Bronchial epithelial cell (primary cell): ENCODE data around the gene CDKL2. TPM values are rescaled to one million over a fixed set of nuclear protein-coding genes. Genes with fewer than 3 reads are reported as not detected.
"Not testable (repeated sequence)": the region's sequence is repeated elsewhere in the genome, so short reads cannot be mapped to it uniquely, and the experiment has no call there.

ENCODE experiments used
- DNase-seq: peaks from one replicate; pipeline ENCODE4 v3.0.0-alpha.2; 2010; ENCODE audit warnings: low read depth
- FAIRE-seq: peaks from 2 replicates; lab custom pipeline; 2011; peaks lifted over from hg19 to GRCh38; lab: Jason Lieb, UNC
- H3K27me3 ChIP-seq: 2 replicates; pipeline ENCODE4 v1.5.1; 2011; ENCODE audit warnings: low read length; ENCODE audit not compliant: control insufficient read depth, insufficient read depth
- H3K36me3 ChIP-seq: 2 replicates; pipeline ENCODE4 v1.5.1; 2011; ENCODE audit warnings: low read length; ENCODE audit not compliant: control insufficient read depth, insufficient read depth
- H3K4me3 ChIP-seq: 2 replicates; pipeline ENCODE4 v1.5.1; 2011; ENCODE audit warnings: mild to moderate bottlenecking, low read depth, low read length, control low read depth
- total RNA-seq: library from RNA; depleted of rRNA; stranded (reverse); fragments of >200 nt; gene quantifications from 2 replicates; pipeline ENCODE4 v1.2.1, GENCODE V29; 2014
- TF ChIP-seq, protein P1 (sequence below): IDR thresholded peaks from 2 replicates; pipeline ENCODE4 v1.5.1; 2011; ENCODE audit warnings: mild to moderate bottlenecking, moderate library complexity, low read length, control low read depth, inconsistent platforms; ENCODE audit not compliant: insufficient read depth, severe bottlenecking

The CDKL2 gene
- total RNA-seq, 1 donor from 2014 or later, result 1.3 TPM

DNA sequence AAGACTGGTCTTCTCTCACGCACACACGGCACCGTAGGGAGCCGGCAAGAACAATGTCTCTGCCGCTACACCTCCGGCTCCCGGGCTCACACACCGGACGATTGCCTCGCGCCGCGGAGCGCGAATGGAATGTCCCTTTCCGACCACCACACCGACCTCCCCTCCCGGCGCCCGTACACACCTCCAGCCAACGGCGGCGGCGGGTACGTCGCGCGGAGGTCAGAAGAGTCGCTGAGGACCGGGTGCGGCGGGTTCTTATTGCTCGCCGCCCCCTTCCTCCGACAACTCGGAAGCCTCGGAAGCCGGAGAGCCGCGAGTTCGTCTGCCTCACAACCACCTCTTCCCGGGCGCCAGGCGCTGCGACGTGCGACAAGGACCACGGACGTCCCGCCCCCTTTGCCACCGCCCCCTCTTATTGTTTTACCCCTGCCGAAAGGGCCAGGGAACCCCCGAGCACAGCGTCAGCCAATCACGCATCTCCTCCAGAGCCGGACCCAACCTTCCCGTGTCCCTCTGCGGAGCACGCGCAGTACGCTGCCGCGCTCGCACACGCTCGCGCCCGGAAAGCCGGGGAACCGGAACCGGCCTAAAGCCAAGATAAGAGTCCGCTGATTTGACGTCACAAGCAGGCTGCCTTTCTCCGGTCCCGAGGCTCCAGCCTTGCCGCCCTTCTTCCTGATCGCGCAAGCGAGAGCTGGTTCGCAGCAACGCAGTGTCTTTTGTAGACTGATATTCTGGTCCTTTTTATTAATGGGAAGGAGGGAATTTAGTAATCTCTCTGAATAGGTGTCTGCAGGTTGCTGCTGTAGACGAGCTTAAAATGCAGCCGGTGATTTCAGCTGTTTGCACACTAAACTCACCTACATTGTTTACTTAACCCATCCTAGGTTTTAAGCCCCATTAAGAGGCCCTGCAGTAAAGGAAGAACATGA is 43.0 kb upstream of the CDKL2 start, which contains the start of gene G3BP2:
G3BP2 (minus strand) TSS at position 385 of the 932 bp plus-strand sequence. CDS start 11,386 bp downstream, outside the sequence.
- no peak for FAIRE-seq

DNA sequence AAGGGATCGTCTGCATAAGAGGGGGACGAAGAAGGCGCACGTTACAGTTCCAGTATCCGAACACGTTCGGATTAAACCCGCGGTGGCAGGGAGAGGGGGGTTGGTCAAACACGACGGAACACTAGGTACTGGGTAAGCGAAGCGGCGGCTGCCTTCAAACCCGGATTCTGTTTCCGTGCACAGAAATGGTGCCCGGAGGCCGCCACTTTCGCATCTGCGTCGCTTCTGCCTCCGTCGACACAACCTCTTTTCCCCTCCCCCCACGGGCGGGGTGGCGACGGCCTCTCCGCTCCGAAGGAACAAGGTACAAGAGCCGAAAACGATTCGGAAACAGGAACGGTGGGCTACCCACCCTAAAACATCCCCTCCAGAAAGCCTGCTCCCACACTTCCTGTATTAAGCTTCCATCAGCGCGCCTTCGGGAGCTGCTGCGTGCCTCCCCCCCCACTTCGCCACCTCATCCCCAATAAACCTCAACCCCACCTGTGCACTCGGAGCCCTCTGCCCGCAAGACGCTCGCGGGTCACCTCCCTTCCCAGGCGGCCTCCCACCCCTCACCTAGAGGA is 42.2 kb upstream of the CDKL2 start:
- Histone ChIP-seq H3K4me3 (peak overlapping the region; percentile 100), H3K27me3 (no peaks in the 10 kb centered on the region), H3K36me3 (no peaks in the 10 kb centered on the region)
- FAIRE-seq (no peak), DNase-seq (peak; percentile 29)
- TF ChIP-seq, protein P1, sequence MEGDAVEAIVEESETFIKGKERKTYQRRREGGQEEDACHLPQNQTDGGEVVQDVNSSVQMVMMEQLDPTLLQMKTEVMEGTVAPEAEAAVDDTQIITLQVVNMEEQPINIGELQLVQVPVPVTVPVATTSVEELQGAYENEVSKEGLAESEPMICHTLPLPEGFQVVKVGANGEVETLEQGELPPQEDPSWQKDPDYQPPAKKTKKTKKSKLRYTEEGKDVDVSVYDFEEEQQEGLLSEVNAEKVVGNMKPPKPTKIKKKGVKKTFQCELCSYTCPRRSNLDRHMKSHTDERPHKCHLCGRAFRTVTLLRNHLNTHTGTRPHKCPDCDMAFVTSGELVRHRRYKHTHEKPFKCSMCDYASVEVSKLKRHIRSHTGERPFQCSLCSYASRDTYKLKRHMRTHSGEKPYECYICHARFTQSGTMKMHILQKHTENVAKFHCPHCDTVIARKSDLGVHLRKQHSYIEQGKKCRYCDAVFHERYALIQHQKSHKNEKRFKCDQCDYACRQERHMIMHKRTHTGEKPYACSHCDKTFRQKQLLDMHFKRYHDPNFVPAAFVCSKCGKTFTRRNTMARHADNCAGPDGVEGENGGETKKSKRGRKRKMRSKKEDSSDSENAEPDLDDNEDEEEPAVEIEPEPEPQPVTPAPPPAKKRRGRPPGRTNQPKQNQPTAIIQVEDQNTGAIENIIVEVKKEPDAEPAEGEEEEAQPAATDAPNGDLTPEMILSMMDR, result no peak

More for the DNA sequence above, 43.0 kb upstream of the CDKL2 start, which contains the start of gene G3BP2:
- DNase-seq, result peak; percentile 95
- TF ChIP-seq, protein P1, result no peak
- Histone ChIP-seq H3K36me3 (no peaks in the 10 kb centered on the region), H3K27me3 (no peaks in the 10 kb centered on the region), H3K4me3 (peak within 1 kb of the TSS; percentile 100)

DNA sequence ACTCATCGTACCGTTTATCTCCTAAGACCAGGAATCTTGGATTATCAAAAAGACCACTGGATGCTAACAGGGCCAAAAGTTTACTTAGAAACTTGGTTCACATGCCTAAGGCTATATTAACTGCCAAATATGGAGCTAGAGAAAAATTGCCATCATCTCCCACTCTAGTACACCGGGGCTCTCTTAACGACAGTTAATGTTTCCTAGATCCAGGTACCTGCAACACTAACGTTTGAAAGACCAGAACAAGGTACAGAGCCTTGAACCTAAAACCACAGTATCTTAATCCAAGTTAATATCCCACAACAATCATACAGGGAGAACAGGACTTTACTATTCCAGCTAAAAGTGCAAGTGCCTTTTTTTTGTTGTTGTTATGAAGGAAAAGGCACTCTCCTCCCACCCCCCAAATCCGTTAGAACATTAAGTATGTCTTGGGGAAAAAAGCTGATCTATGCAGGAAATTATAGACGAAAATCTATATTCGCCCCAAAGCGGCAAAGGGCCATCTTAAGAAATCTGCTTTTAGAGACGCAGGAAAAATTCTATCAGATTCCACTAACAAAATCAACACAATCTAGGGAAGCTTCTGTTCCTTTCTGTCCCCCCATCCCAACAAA is 41.6 kb upstream of the CDKL2 start:
- FAIRE-seq (no peak), DNase-seq (peak; percentile 18)
- no peaks in the 10 kb centered on the region for H3K27me3 ChIP-seq
- peak overlapping the region; percentile 100 for H3K4me3 ChIP-seq
- TF ChIP-seq, protein P1, result no peak
- H3K36me3 ChIP-seq, result no peaks in the 10 kb centered on the region

DNA sequence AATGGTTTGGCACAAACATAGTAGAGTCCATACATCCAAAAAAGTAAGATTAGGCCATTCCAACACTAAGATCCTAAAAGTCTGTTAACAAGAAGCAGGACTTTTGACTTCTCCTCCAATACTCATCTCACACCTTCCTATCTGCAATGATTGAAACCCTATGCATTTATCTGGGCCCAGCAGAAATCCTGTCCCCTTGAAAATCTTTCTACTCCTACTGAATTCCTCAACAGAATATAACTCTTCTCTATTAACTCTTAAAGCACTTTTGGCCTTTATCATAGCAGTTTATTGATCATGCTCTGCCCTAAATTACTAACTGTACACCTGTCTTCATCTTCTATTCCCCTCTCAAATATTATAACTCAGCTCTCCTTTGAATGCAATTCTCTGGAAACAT is 38.3 kb upstream of the CDKL2 start:
- peaks cover 1% of the 10 kb centered on the region for H3K36me3 ChIP-seq
- DNase-seq (no peak), FAIRE-seq (no peak)
- H3K27me3 ChIP-seq, result no peaks in the 10 kb centered on the region
- H3K4me3 ChIP-seq, result no peak overlapping the region
- TF ChIP-seq, protein P1, result no peak

DNA sequence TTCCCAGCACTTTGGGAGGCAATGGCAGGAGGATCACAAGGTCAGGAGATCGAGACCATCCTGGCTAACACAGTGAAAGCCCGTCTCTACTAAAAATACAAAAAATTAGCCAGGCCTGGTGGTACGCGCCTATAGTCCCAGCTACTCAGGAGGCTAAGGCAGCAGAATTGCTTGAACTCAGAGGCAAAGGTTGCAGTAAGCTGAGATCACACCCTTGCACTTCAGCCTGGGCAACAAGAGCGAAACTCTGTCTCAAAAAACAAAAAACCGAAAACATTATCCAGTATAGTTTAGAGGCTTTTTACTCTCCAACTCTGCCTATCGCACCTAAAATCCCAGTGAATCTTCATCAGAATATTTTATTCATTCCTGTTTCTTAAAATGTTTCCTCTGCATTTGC is 37.3 kb upstream of the CDKL2 start:
- not testable (repeated sequence) for H3K36me3 ChIP-seq, DNase-seq, H3K27me3 ChIP-seq, FAIRE-seq, H3K4me3 ChIP-seq

DNA sequence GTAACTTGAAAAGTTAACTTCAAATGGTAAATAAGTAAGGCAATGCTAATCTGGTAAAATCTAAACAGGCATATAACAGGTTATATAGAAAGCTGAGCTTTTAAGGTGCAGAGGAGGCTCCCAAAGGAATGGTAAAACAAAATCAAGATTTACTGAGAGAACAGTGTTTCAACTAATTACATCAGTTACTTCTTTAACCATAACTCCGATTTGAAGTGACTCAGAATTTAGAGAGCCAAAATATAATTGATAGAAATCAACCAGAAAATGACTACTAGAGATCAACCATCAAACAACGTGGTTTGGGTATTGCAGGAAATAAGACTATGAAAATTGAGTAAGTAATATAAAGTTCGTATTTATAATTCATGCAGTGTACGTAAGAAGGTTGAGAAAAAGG is 36.0 kb upstream of the CDKL2 start:
- DNase-seq, result no peak
- FAIRE-seq, result no peak
- Histone ChIP-seq H3K27me3 (no peaks in the 10 kb centered on the region), H3K36me3 (peaks cover 2% of the 10 kb centered on the region), H3K4me3 (no peak overlapping the region)
- TF ChIP-seq, protein P1, result no peak

DNA sequence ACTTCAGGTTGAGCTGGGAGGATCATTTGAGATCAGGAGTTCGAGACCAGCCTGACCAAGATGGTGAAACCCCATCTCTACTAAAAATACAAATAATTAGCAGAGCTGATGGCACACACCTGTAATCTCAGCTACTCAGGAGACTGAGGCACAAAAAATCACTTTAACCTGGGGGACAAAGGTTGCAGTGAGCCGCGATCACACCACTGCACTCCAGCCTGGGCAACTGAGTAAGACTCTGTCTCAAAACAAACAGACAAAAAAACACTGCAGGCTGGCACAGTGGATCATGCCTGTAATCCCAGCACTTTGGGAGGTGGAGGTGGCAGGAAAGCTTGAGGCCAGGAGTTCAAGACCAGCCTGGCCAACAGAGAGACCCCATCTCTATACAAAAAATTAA is 34.3 kb upstream of the CDKL2 start:
- FAIRE-seq, H3K27me3 ChIP-seq, H3K4me3 ChIP-seq, DNase-seq, H3K36me3 ChIP-seq: not testable (repeated sequence)
